Transverse colon (tissue), 4 donors: ENCODE results near the gene ANAPC13. TPM values are rescaled to one million over a fixed set of nuclear protein-coding genes. Genes with fewer than 3 reads are reported as not detected.

Experiments
- DNase-seq: peaks from one replicate; pipeline ENCODE4 v3.0.0-alpha.2; 2019
- H3K27ac ChIP-seq, 4 donors: fragments of 200-600 bp; sonication (generic); 2 replicates each; pipeline ENCODE4 v1.5.1; 2016 to 2018; ENCODE audit warnings: inconsistent platforms in 4 of 4
- H3K27me3 ChIP-seq: fragments of 200-600 bp; sonication (generic); 2 replicates; pipeline ENCODE4 v1.5.1; 2017; ENCODE audit warnings: inconsistent platforms
- H3K36me3 ChIP-seq, 4 donors: fragments of 200-600 bp; sonication (generic); 2 replicates each; pipeline ENCODE4 v1.5.1; 2017 to 2019; ENCODE audit warnings: inconsistent platforms in 4 of 4
- H3K4me1 ChIP-seq, 4 donors: fragments of 200-600 bp; sonication (generic); 2 replicates each; pipeline ENCODE4 v1.5.1; 2017 to 2020; ENCODE audit warnings: inconsistent platforms in 4 of 4
- H3K4me3 ChIP-seq, 4 donors: fragments of 200-600 bp; sonication (generic); 1 replicate in 1 of 4; 2 replicates in 3 of 4; pipeline versions ENCODE4 v1.5.1 to v1.6.1; 2017 to 2019; ENCODE audit warnings: inconsistent platforms in 4 of 4
- H3K9me3 ChIP-seq, 2 donors: fragments of 200-600 bp; sonication (generic); 2 replicates each; pipeline ENCODE4 v1.5.1; 2017 to 2019; ENCODE audit warnings: inconsistent platforms in 2 of 2
- EP300 ChIP-seq: sonication (generic); formaldehyde crosslinking; IDR thresholded peaks from one replicate; pipeline ENCODE4 v1.6.1; 2017; ENCODE audit warnings: antibody characterized with exemption, low read depth
- POLR2A ChIP-seq: fragments of 450-650 bp; IDR thresholded peaks from one replicate; pipeline ENCODE4 v1.6.1; 2016; ENCODE audit warnings: antibody characterized with exemption, mild to moderate bottlenecking, moderate library complexity
- POLR2AphosphoS5 ChIP-seq, 3 donors: sonication (generic); formaldehyde crosslinking; IDR thresholded peaks; one replicate each; pipeline ENCODE4 v1.6.1; 2016; ENCODE audit warnings: antibody characterized with exemption in 3 of 3
- WGBS, 2 donors: methylation state at CpG; one replicate each; pipeline ENCODE4 v1.1.5; 2018; ENCODE audit warnings: low coverage in 1 of 2; 5-methylcytosine and 5-hydroxymethylcytosine counted together
- in situ Hi-C, 4 donors: fragments of 200-750 bp; cut with MboI; loops; one replicate each; pipeline versions ENCODE4 v1.15.0 to v1.15.1; 2017; ENCODE audit warnings: low sequenced_read_pairs in 3 of 4, low pct_ligation_motif_present in 1 of 4, low pct_unique_long_range_greater_than_20kb in 1 of 4
- intact Hi-C: fragments of 100-400 bp; cut with DNase I; formaldehyde crosslinking; loops from one replicate; pipeline ENCODE4 v1.15.1; 2023; ENCODE audit warnings: low total_unique reads
- total RNA-seq, 4 donors: library from RNA; depleted of rRNA; stranded (reverse); fragments of >200 nt; gene quantifications; one replicate each; pipeline ENCODE4 v1.1.0, GENCODE V29; 2016
- TF ChIP-seq, protein P1 (sequence below), 5 experiments: fragments of 200-600 bp in 3 of 5; fragments of 450-650 bp in 2 of 5; sonication (generic) in 3 of 5; IDR thresholded peaks; 1 replicate in 2 of 5; 2 replicates in 3 of 5; pipeline ENCODE4 v1.5.1; 2016 to 2017; ENCODE audit warnings: antibody characterized with exemption in 5 of 5, inconsistent platforms in 3 of 5, mild to moderate bottlenecking in 2 of 5, moderate library complexity in 1 of 5

The ANAPC13 gene
- total RNA-seq, 4 donors from 2014 or later, result 5.6 to 81.0 (median 29.3) TPM

DNA sequence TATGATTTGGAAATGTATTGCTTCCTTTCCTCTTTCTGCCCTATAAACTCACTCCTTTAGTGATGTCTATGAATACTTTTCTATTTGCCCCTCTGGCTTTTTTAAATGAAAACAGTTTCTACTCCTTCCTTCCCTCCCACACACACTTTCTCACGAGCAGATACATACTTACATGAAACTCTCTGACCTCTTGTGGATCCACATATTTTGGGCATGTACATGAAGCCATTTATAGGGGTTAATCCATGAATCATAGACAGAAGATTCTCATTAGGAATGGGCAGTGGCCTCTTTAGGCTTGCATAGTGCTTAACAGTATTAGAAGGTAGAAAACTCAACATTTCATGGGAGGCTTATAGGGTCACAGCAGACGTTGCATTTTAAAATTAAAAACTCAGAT lies 24.8 kb downstream of the ANAPC13 start:
- no peaks in the 10 kb centered on the region for H3K9me3 ChIP-seq
- in situ Hi-C loops, result loop anchor here in 1 of 4 donors (10.0 to 25.0 kb wide), 2 partner anchors 86 to 249 kb away; partner anchors contain the start of gene AMOTL2
- H3K36me3 ChIP-seq, result no peaks in the 10 kb centered on the region
- WGBS, 2 donors, result 67 to 79% methylated on average over 2 of the region's 2 CpGs
- H3K27me3 ChIP-seq, result peaks cover 3% of the 10 kb centered on the region
- TF ChIP-seq POLR2A (no peak), POLR2AphosphoS5 (IDR thresholded peaks at IDR 0.05) (no peak)
- TF ChIP-seq, protein P1, sequence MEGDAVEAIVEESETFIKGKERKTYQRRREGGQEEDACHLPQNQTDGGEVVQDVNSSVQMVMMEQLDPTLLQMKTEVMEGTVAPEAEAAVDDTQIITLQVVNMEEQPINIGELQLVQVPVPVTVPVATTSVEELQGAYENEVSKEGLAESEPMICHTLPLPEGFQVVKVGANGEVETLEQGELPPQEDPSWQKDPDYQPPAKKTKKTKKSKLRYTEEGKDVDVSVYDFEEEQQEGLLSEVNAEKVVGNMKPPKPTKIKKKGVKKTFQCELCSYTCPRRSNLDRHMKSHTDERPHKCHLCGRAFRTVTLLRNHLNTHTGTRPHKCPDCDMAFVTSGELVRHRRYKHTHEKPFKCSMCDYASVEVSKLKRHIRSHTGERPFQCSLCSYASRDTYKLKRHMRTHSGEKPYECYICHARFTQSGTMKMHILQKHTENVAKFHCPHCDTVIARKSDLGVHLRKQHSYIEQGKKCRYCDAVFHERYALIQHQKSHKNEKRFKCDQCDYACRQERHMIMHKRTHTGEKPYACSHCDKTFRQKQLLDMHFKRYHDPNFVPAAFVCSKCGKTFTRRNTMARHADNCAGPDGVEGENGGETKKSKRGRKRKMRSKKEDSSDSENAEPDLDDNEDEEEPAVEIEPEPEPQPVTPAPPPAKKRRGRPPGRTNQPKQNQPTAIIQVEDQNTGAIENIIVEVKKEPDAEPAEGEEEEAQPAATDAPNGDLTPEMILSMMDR (IDR thresholded peaks at IDR 0.05), result no peak
- no peak for DNase-seq
- peak overlapping the region in 1 of 4 donors; percentile 83 for H3K27ac ChIP-seq
- intact Hi-C loops, result loop anchor here (5.0 kb wide), 1 partner anchor 1436 kb away; no protein-coding TSS in a partner anchor
- H3K4me3 ChIP-seq, result no peak overlapping the region
- peaks cover 4 to 23% (median 6%) of the 10 kb centered on the region in 4 donors for H3K4me1 ChIP-seq

GRCh38 chr3:134459562-134459961 lies 26.2 kb downstream of the ANAPC13 start:
- H3K9me3 ChIP-seq, result no peaks in the 10 kb centered on the region
- no peak for TF ChIP-seq POLR2AphosphoS5 (IDR thresholded peaks at IDR 0.05)
- TF ChIP-seq EP300, result no peak
- no peak for TF ChIP-seq POLR2A
- TF ChIP-seq, protein P1 (IDR thresholded peaks at IDR 0.05), result no peak
- intact Hi-C loops, result no loop called here
- 72 to 92% methylated on average over 2 to 4 of the region's 4 CpGs for WGBS, 2 donors
- H3K4me3 ChIP-seq, result no peak overlapping the region
- in situ Hi-C loops, result loop anchor here in 1 of 4 donors (25.0 kb wide), 1 partner anchor 247 kb away; no protein-coding TSS in a partner anchor
- H3K36me3 ChIP-seq, result no peaks in the 10 kb centered on the region
- no peak overlapping the region for H3K27ac ChIP-seq
- DNase-seq, result no peak
- H3K4me1 ChIP-seq, result peaks cover 1 to 20% (median 6%) of the 10 kb centered on the region in 4 donors
- peaks cover 3% of the 10 kb centered on the region for H3K27me3 ChIP-seq

- in situ Hi-C loops (loop anchor here in 1 of 4 donors (25.0 kb wide), 1 partner anchor 246 kb away; no protein-coding TSS in a partner anchor), intact Hi-C loops (no loop called here)
These were observed 27.3 kb downstream of the ANAPC13 start for GRCh38 chr3:134458406-134458945.

DNA sequence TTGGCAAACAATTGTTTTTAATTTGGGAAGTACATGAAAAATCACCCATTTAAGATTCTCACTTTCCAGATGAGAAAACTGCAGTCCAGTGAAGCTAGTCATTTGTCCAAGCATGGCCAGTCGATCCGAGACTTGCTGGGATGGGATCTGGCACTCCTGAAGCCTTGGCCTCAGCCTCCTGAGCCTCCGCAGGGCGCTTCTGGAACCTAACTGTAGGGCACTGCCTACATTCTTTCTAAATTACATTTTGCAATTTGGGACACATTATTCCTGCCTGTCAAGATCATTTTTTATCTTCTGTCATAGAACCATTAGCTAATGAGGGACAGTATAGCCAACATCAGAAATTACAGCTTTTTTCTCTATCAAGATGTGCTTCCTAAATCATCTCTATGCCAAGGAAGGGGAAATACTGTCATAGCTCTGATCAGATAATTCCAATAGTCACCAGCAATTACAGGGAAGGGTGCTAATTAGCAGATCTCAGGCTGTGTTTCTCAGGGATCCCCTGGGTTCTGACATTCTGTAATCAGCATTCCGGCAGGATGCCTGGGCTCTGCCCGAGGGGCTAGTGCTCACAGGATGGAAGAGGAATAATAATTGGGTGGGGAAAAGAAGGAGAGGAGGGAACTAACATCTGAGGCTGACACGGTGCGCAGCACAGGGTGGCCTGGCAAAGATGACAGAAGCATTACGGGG lies 28.3 kb downstream of the ANAPC13 start:
- Histone ChIP-seq H3K36me3 (no peaks in the 10 kb centered on the region), H3K9me3 (no peaks in the 10 kb centered on the region), H3K4me1 (peaks cover 0 to 7% (median 0%) of the 10 kb centered on the region in 4 donors), H3K4me3 (no peak overlapping the region), H3K27ac (no peak overlapping the region), H3K27me3 (peaks cover 3% of the 10 kb centered on the region)
- in situ Hi-C loops (loop anchor here in 1 of 4 donors (25.0 kb wide), 1 partner anchor 245 kb away; no protein-coding TSS in a partner anchor), intact Hi-C loops (no loop called here)
- DNase-seq, result no peak
- TF ChIP-seq POLR2A, result no peak
- no peak for TF ChIP-seq POLR2AphosphoS5 (IDR thresholded peaks at IDR 0.05)
- TF ChIP-seq EP300, result no peak
- TF ChIP-seq, protein P1 (IDR thresholded peaks at IDR 0.05), result no peak
- WGBS, 2 donors, result 76 to 89% methylated on average over 4 to 9 of the region's 9 CpGs

More at GRCh38 chr3:134458406-134458945, 27.3 kb downstream of the ANAPC13 start:
- Histone ChIP-seq H3K36me3 (no peaks in the 10 kb centered on the region), H3K9me3 (no peaks in the 10 kb centered on the region), H3K27ac (no peak overlapping the region), H3K4me3 (no peak overlapping the region), H3K27me3 (peaks cover 3% of the 10 kb centered on the region), H3K4me1 (peaks cover 0 to 15% (median 6%) of the 10 kb centered on the region in 4 donors)
- no peak for DNase-seq
- 74 to 75% methylated on average over 9 to 10 of the region's 10 CpGs for WGBS, 2 donors
- TF ChIP-seq EP300 (no peak), POLR2A (no peak), POLR2AphosphoS5 (IDR thresholded peaks at IDR 0.05) (no peak)
- TF ChIP-seq, protein P1 (IDR thresholded peaks at IDR 0.05), result no peak
